Right atrium auricular region (tissue), 2 donors: ENCODE measurements around the gene PKDREJ. TPM values are rescaled to one million over a fixed set of nuclear protein-coding genes. Genes with fewer than 3 reads are reported as not detected.

Source experiments
- DNase-seq: peaks from one replicate; pipeline ENCODE4 v3.0.0-alpha.2; 2019; ENCODE audit warnings: low spot score
- H3K27ac ChIP-seq, 2 donors: fragments of 200-600 bp; sonication (generic); 1 replicate in 1 of 2; 2 replicates in 1 of 2; pipeline ENCODE4 v1.5.1; 2016 to 2019
- H3K27me3 ChIP-seq, 2 donors: fragments of 200-600 bp; sonication (generic); one replicate each; pipeline versions ENCODE4 v1.5.1 to v1.6.0; 2017 to 2019
- H3K36me3 ChIP-seq: fragments of 200-600 bp; sonication (generic); one replicate; pipeline ENCODE4 v1.5.1; 2016
- H3K4me1 ChIP-seq, 2 donors: fragments of 200-600 bp; sonication (generic); one replicate each; pipeline versions ENCODE4 v1.5.1 to v1.6.0; 2017 to 2019
- H3K4me3 ChIP-seq, 2 donors: fragments of 200-600 bp; sonication (generic); 1 replicate in 1 of 2; 2 replicates in 1 of 2; pipeline ENCODE4 v1.5.1; 2017 to 2019; ENCODE audit warnings: mild to moderate bottlenecking in 1 of 2, moderate library complexity in 1 of 2
- H3K9me3 ChIP-seq, 2 donors: fragments of 200-600 bp; sonication (generic); one replicate each; pipeline ENCODE4 v1.5.1; 2019
- CTCF ChIP-seq, 2 donors: fragments of 200-600 bp; sonication (generic); IDR thresholded peaks; one replicate each; pipeline ENCODE4 v1.5.1; 2019; ENCODE audit warnings: antibody characterized with exemption in 2 of 2
- total RNA-seq, 2 donors: library from RNA; depleted of rRNA; stranded (reverse); fragments of >200 nt; gene quantifications; one replicate each; pipeline ENCODE4 v1.1.0, GENCODE V29; 2016

The PKDREJ gene
- total RNA-seq, 2 donors from 2014 or later = 0.04 to 0.07 TPM

- no peak overlapping the region for H3K27ac ChIP-seq
- no peak for DNase-seq
- H3K4me3 ChIP-seq = no peak overlapping the region
- H3K4me1 ChIP-seq = no peaks in the 10 kb centered on the region
- H3K27me3 ChIP-seq = no peaks in the 10 kb centered on the region
- no peaks in the 10 kb centered on the region for H3K9me3 ChIP-seq
- no peak for TF ChIP-seq CTCF (IDR thresholded peaks at IDR 0.05)
- peaks cover 33% of the 10 kb centered on the region for H3K36me3 ChIP-seq
Measured at GRCh38 chr22:46224044-46224897, 38.9 kb downstream of the PKDREJ start.

DNA sequence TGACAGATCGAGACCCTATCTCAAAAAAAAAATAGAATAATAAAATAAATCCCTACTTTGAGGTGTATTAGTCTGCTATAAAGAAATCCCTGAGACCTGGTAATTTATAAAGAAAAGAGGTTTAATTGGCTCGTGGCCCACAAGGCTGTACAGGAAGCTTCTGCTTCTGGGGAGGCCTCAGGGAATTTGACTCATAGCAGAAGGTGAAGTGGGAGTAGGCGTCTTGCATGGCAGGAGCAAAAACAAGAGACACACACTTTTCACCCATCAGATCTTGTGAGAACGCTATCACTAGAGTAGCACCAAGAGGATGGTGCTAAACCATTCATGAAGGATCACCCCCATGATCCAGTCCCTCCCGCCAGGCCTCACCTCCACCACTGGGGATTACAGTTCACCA, 42.2 kb downstream of the PKDREJ start:
- H3K9me3 ChIP-seq = no peaks in the 10 kb centered on the region
- TF ChIP-seq CTCF (IDR thresholded peaks at IDR 0.05) = no peak
- H3K4me3 ChIP-seq = no peak overlapping the region
- H3K27me3 ChIP-seq = no peaks in the 10 kb centered on the region
- peaks cover 61% of the 10 kb centered on the region for H3K36me3 ChIP-seq
- H3K4me1 ChIP-seq = no peaks in the 10 kb centered on the region
- H3K27ac ChIP-seq = no peak overlapping the region
- DNase-seq = no peak

DNA sequence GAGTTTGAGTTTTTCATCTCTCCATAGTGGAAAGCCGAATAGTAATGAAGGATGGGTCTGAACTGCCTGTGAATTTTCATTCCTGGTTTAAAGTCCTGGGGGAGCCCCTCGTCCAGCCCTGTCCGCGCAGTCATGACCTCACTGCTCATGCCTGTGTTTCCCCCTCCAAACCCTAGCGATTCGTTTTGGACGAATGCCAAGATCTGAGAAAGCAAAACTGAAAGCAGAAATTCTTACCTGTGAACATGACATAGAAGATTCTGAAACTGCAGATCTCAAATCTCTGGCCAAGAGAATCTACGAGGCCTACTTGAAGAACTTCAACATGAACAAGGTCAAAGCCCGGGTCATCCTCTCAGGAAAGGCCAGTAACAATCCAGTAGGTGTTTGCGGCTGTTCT, 43.5 kb downstream of the PKDREJ start:
- H3K27me3 ChIP-seq = no peaks in the 10 kb centered on the region
- no peaks in the 10 kb centered on the region for H3K4me1 ChIP-seq
- DNase-seq = no peak
- H3K27ac ChIP-seq = no peak overlapping the region
- no peak overlapping the region for H3K4me3 ChIP-seq
- peaks cover 72% of the 10 kb centered on the region for H3K36me3 ChIP-seq
- H3K9me3 ChIP-seq = no peaks in the 10 kb centered on the region
- TF ChIP-seq CTCF (IDR thresholded peaks at IDR 0.05) = no peak

DNA sequence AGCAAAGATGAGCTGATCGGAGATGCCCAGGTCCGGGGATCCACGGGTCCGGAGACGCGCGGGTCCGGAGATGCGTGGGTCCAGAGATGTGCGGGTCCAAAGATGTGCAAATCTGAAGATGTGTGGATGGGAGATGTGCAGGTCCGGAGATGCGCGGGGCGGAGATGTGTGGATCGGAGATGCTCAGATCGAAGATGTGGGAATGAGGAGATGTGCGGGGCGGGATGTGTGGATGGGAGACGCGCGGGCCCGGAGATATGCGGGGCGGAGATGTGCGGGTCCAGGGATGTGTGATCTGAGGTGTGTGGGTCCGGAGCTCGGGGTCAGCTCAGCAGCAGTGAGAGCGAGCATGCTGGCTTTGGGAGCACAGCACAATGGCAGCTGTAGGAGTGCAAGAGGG, 48.5 kb downstream of the PKDREJ start:
- H3K27me3 ChIP-seq = no peaks in the 10 kb centered on the region
- H3K4me3 ChIP-seq = no peak overlapping the region
- TF ChIP-seq CTCF (IDR thresholded peaks at IDR 0.05) = no peak
- no peak overlapping the region for H3K27ac ChIP-seq
- DNase-seq = no peak
- H3K36me3 ChIP-seq = peaks cover 57% of the 10 kb centered on the region
- no peaks in the 10 kb centered on the region for H3K4me1 ChIP-seq
- peaks cover 0 to 2% of the 10 kb centered on the region in 2 donors for H3K9me3 ChIP-seq

DNA sequence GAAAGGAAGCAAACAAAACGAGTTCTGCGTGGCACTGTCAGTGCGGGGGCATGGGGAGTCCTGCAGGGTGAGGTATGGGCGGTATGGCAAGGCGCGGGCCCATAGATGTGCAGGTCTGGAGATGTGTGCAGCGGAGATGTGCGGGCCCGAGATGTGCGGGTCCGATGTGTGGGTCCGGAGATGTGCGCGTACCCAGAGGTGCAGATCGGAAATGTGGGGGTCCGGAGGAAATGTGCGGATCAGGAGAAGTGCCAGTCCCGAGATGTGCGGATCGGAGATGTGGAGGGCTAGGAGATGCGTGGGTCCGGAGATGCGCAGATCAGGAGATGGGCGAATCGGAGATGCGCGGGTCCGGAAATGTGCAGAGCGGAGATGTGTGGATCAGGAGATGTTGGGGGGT, 49.0 kb downstream of the PKDREJ start:
- Histone ChIP-seq H3K36me3 (peaks cover 52% of the 10 kb centered on the region), H3K9me3 (peaks cover 0 to 7% of the 10 kb centered on the region in 2 donors), H3K27ac (no peak overlapping the region), H3K27me3 (no peaks in the 10 kb centered on the region), H3K4me1 (no peaks in the 10 kb centered on the region), H3K4me3 (no peak overlapping the region)
- TF ChIP-seq CTCF (IDR thresholded peaks at IDR 0.05) = no peak
- DNase-seq = no peak

DNA sequence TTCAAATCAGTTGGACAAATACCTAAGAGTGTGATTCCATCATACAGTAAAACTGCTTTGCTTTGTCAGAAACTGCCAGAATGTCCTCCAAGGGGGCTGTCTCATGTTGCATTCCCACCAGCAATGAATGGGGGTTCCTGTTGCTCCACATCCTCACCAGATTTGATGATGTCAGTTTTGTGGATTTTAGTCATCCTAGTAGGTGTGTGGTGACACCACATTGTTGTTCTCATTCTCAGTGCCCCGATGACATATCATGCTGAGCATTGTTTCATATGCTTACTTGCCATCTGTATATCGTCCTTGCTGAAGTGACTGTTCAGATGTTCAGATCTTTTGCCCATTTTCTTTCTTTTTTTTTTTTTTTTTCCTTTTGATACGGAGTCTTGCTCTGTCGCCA, 50.1 kb downstream of the PKDREJ start:
- no peak overlapping the region for H3K27ac ChIP-seq
- no peak overlapping the region for H3K4me3 ChIP-seq
- no peaks in the 10 kb centered on the region for H3K27me3 ChIP-seq
- peaks cover 0 to 17% of the 10 kb centered on the region in 2 donors for H3K9me3 ChIP-seq
- TF ChIP-seq CTCF (IDR thresholded peaks at IDR 0.05) = no peak
- DNase-seq = no peak
- H3K36me3 ChIP-seq = peaks cover 41% of the 10 kb centered on the region
- H3K4me1 ChIP-seq = no peaks in the 10 kb centered on the region
